Measurements from ENCODE around the gene SPAM1. TPM values are rescaled to one million over a fixed set of nuclear protein-coding genes. Genes with fewer than 3 reads are reported as not detected.

Gene SPAM1
- total RNA-seq, 1 donor, result not detected

Other genes with a start within 250 kb of the SPAM1 start
- gene WASL, start 176.2 kb upstream of the SPAM1 start, total RNA-seq, result 5.1 TPM
- not detected for gene HYAL4, start 80.1 kb upstream of the SPAM1 start, total RNA-seq
- gene TMEM229A, start 107.8 kb downstream of the SPAM1 start, total RNA-seq, result not detected

Measured in hematopoietic multipotent progenitor cell (in vitro differentiated cells).